NCI-H1694 (cell line): ENCODE results near the gene RARS1.
A peak's percentile ranks its signal among the peaks of the same experiment; 100 is the strongest.
"Not testable (repeated sequence)": the region's sequence is repeated elsewhere in the genome, so short reads cannot be mapped to it uniquely, and the experiment has no call there.

Experiments used
- DNase-seq: peaks from one replicate; lab custom pipeline; 2025; lab: John Stamatoyannopoulos, UW

RARS1 gene

DNA sequence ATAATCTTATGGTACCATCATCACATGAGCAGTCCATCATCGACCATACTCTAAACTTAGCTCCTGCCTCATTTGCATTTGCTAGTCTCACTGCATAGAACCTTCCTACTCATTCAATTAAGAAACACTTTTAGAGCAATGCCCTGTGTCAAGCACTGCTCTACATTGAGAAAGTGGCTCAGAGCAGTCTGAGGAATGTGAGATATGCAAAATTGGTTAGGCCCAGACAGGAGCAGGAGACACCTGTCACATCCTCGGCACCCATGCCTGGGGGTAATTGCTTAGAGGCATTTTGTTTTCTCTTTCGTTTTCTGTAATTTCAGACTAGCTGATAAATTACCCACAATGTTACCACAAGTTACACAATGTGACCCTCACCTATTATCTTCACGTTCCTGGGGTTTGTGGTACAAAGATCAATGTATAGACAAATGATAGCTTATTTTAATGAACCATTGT, 4.9 kb upstream of the RARS1 start:
- no peak for DNase-seq

GRCh38 chr5:168482361-168482760, 3.9 kb upstream of the RARS1 start:
- no peak for DNase-seq

GRCh38 chr5:168489059-168489458, 2.8 kb downstream of the RARS1 start:
- no peak for DNase-seq

DNA sequence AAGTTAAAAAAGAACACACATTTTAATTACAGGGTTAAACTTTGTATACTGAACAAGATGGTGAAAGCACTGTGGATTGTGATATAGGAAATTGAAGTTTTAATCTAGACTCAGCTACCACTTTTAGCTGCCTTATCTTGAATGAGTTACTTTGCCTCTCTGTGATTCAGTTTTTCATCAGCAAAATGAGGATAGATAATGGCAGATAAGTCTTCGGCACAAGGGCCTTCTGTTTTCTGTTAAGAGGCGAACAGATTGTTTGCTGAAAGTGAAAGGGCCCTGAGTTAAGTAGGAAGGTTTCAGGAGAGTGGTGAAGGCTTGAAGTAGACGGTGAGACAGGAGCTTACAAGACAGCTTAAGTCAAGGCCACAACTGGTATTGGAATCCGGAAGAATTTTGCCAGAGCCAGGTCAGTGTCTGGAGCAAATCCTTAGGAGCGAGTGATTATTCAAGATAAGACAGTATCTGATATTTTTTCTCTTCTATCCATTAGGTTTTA, 7.8 kb downstream of the RARS1 start:
- no peak for DNase-seq

DNA sequence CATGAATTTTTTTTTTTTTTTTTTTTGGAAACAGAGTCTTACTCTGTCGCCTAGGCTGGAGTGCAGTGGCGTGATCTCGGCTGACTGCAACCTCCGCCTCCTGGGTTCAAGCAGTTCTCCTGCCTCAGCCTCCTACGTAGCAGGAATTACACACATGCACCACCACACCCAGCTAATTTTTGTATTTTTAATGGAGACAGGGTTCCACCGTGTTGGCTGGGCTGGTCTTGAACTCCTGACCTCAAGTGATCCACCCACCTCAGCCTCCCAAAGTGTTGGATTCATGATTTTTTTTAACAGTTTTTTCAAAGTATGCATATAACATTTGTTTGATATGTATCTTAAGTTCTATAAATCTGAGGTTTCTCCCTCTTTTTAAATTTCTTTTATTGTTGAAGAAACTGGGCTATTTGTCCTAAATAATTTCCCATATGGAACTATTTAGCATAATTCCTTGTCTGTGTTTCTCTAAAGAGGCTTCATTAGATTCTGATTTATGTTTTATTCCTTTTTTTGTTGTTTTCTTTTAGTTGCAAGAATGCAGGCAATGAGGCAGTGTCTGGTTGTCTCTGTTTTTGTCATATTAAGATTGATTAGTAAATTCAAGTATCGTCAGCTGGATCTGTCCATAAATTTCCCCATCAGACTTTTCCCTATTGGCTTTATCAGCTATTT, 16.4 kb downstream of the RARS1 start:
- DNase-seq: no peak

DNA sequence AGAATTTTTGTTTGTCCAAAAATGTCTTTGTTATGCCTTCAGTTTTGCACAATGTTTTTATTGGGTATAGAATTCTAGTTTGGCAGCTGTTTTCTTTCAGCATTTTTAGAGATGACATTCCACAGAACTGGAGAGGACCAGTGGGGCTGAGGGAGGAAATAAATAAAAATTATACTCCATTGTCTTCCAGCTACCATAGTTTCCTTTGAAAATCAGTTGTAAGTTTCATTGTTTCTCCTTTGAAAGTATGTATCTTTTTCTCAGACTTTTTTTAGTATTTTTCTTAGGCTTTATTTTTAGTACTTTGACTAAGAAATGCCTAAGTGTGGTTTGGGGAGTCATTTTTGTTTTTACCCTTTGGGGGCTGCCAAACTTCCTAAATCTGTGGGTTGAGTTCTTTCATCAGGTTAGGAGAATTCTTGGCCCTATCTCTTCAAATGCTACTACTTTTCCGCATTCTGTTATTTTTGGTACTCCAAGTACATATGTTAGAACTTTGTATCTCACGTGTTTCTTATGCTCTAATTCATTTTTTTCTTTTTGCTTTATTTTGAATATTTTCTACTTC, 27.7 kb downstream of the RARS1 start:
- no peak for DNase-seq

- no peak for DNase-seq
Measured at GRCh38 chr5:168525856-168526255, 39.6 kb downstream of the RARS1 start.

DNA sequence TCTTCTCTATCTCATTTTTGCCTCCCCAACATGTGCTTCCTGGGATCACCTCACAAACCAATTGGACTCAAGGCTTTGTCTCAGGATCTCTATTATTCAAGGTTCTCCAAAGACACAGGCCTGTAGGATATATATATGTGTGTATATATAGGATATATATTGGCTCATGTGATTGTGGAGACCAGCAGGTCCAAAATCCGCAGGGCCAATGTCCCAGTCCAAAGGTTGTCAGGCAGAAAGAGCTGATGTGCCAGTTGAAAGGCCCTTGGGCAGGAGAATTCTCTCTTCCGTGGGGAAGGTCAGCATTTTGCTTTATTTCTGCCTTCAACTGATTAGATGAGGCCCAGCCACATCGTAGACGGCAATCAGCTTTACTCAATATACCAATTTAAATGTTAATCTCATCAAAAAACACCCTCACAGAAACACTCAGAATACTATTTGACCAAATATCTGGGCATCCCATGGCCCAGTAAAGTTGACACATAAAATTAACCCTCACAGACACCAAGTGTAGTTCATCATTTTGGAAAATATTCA, 41.6 kb downstream of the RARS1 start:
- no peak for DNase-seq

- peak; percentile 4 for DNase-seq
Measured at GRCh38 chr5:168528521-168529373, 42.5 kb downstream of the RARS1 start, which contains the start of gene FBLL1. Gene FBLL1, plus strand, starts transcription at chr5:168529305. Its CDS starts 200 bp downstream, at chr5:168529505.

- no peak for DNase-seq
Measured at GRCh38 chr5:168529374-168530234, 43.3 kb downstream of the RARS1 start.

- DNase-seq: no peak
Measured at GRCh38 chr5:168530621-168531150, 44.4 kb downstream of the RARS1 start.

- DNase-seq: no peak
Measured at GRCh38 chr5:168531191-168531590, 44.9 kb downstream of the RARS1 start.

DNA sequence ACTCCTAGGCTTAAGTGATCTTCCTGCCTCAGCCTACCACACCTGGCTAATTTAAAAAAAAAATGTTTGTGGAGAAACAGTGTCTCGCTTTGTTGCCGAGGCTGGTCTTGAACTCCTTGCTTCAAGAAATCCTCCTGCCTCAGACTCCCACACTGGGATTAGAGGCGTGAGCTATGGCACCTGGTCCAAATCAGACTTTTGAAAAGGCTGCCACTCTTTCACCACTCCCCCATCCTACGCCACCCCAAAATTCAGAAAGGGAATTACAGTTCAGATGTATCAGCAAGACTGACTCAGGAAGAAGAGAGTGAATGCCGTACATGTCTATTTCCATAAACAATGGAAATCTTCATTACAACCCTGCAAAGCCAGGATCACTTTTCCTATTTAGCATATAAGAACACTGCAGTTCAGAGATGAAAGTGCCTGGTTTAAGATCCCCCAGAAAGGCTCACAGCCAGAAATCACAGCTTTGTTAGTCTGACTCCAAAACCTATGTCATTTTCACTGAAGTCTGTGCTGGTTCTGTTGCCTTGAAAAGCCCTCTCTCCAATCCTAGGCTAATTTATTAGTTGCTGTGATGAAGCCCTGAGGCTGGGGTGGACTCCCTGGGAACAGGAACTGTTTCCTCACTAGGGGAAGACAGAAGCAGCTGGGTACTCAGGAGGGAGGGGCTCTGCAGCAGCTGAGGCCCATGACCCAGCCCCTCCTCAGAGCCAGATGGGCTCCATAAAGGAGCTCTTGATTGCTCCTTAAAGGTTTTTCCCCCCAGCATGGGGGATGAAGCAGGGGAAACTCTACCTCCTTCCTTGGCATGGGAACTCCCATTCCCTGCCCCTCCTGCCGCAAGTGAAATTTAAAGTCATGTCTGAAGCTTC, 46.0 kb downstream of the RARS1 start:
- DNase-seq: no peak

- not testable (repeated sequence) for DNase-seq
Measured at GRCh38 chr5:168534351-168534750, 48.1 kb downstream of the RARS1 start.

DNA sequence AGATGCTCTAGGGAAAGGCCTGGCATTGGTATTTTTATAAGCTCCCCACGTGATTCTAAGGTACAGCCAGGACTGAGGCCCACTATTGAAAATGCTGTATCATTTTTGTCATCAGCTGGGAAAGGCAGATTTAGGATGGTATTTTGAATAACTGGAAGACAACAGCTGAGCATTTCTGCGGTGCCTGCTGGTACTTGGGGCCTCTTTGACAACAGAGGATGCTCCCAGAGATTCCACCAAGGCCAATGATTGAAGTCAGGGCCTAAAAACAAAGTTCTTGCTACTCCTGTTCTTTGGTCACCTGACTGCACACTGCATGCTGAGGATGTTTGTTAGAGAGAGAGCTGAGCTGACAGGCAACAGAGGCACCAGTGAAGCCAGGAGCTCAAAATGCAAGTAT, 50.9 kb downstream of the RARS1 start:
- DNase-seq: no peak

- DNase-seq: no peak
Measured at GRCh38 chr5:168549554-168549953, 63.3 kb downstream of the RARS1 start.

DNA sequence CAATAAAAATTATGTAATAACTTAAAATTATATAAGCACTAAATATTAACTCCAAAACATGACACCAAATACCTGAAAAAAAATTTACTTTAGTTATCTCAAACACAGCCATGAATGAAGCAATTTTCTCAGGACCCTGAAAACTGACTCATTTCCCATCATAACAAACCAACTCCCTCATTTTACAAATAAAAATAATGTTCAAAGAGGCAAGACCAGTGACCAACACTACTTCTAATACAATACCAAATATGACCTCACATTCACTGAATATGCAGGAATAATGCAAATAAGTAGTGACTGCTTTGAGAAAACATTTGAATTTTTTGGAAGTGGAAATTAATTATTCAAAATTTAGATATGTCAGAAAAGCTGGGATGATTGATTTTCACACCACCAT, 64.4 kb downstream of the RARS1 start:
- DNase-seq: no peak

GRCh38 chr5:168552146-168552545, 65.9 kb downstream of the RARS1 start:
- no peak for DNase-seq

DNA sequence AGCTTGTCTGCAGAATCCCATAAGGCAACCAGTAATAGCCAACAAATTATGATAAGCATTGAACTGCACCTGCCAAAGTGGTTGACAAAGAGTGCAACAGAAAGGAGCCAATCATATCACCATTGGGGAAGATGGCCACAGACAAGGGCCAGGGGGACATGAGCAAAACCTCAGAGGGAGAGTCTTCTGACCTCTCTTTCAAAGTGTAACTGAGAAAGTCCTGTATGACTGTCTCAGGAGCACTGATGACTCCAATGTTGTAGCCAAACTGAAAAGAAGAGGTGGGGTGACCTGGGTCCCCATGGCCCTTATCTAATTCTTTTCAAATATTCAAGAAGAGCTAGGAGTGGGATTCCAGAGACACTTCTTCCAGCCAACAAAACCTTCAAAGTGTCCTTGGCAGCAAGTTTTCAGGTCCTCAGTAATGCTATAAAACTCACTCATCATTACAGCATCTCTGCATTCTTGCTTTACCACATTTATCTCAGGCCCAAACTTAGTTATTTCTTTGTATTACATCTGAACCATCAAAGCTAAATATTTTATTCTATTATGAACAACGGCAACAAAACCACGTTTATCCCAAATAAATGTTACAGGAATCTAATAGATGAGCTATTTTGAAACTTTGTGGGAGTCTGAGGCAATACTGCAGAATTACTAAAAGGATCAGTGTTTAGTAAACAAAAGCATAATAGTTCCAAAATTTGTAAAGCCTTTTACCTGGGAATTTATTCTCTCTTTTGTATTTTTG, 67.3 kb downstream of the RARS1 start:
- DNase-seq: no peak
